Measurements from ENCODE around the gene NAT8L. TPM values are rescaled to one million over a fixed set of nuclear protein-coding genes. Genes with fewer than 3 reads are reported as not detected.

The NAT8L gene
- total and polyA plus RNA-seq, 2 of the 13 experiments (the other 11 are each of a cell fraction or from before 2014, with no cell fraction given) = 2.2 to 3.3 TPM

GRCh38 chr4:2096073-2096609 is 37.0 kb downstream of the NAT8L start:
- no peaks in the 10 kb centered on the region for H3K79me2 ChIP-seq (ENCODE audit: insufficient read depth, low read length)
- FAIRE-seq (no peak), DNase-seq (ENCODE audit: low spot score) (no peak), ATAC-seq (no peak)
- no peaks in the 10 kb centered on the region for H3K36me3 ChIP-seq (replicated peaks in 1 of 2; ENCODE audit: control insufficient read depth in 1 of 2, insufficient read depth in 2 of 2, low read length in 2 of 2)
- no peak overlapping the region for H3K27ac ChIP-seq (ENCODE audit: extremely low read length, insufficient read depth, low read length)
- intact Hi-C loops (cut with micrococcal nuclease; ENCODE audit: unreplicated experiment) (no loop called here), in situ Hi-C loops (cut with HindIII; ENCODE audit: extremely low pct_ligation_motif_present, low pct_unique_long_range_greater_than_20kb) (no loop called here)
- H3K4me2 ChIP-seq (ENCODE audit: low read depth, low read length) = no peak overlapping the region
- H2AFZ ChIP-seq (ENCODE audit: low read length) = no peak overlapping the region
- no peak overlapping the region for H3K4me3 ChIP-seq (replicated peaks in 1 of 3; ENCODE audit: insufficient read depth in 1 of 3, low read depth in 2 of 3, low read length in 3 of 3)
- no TSS peak for BruUV-seq (replicated peaks)
- no peak overlapping the region for H3K9ac ChIP-seq (ENCODE audit: insufficient read depth, low read depth, low read length)
- H4K20me1 ChIP-seq (ENCODE audit: insufficient read depth, low read length) = no peaks in the 10 kb centered on the region
- H3K9me3 ChIP-seq (ENCODE audit: low read length) = peaks cover 5% of the 10 kb centered on the region; the same call in 1 of the 2 replicates
- peaks cover 17% of the 10 kb centered on the region for H3K4me1 ChIP-seq (ENCODE audit: insufficient read depth, low read length)
- CTCF ChIA-PET (ENCODE audit: low intra/inter-chr PET ratio, low total read pairs) = no interaction called here
- POLR2A ChIA-PET = no interaction called here
- peaks cover 4 to 12% of the 10 kb centered on the region in 2 experiments; a peak in 2 of 5 replicates for H3K27me3 ChIP-seq (ENCODE audit: control insufficient read depth in 1 of 2, insufficient read depth in 2 of 2, low read length in 2 of 2)
- WGBS (ENCODE audit: low lambda C conversion rate) = 17% methylated on average over 5 of the region's 7 CpGs
- TF ChIP-seq ZNF703 (CRISPR knock-in tag; IDR thresholded peaks at IDR 0.05; ENCODE audit: borderline replicate concordance) = no peak
- no peak for TF ChIP-seq ZBTB39 (CRISPR knock-in tag; IDR thresholded peaks at IDR 0.05)
- no peak for TF ChIP-seq FOXP4 (CRISPR knock-in tag; IDR thresholded peaks at IDR 0.05)
- no peak for TF ChIP-seq NFAT5 (CRISPR knock-in tag; IDR thresholded peaks at IDR 0.05)
- TF ChIP-seq JDP2 (CRISPR knock-in tag; IDR thresholded peaks at IDR 0.05; ENCODE audit: borderline replicate concordance) = no peak
- no peak for TF ChIP-seq ZNF766 (CRISPR knock-in tag; IDR thresholded peaks at IDR 0.05; ENCODE audit: borderline replicate concordance)
- no peak for TF ChIP-seq ATAD3A (CRISPR knock-in tag; IDR thresholded peaks at IDR 0.05)
- no peak for TF ChIP-seq KDM6A (CRISPR knock-in tag; IDR thresholded peaks at IDR 0.05; ENCODE audit: low read depth)
- no peak for TF ChIP-seq HOXD1 (CRISPR knock-in tag; IDR thresholded peaks at IDR 0.05)
- TF ChIP-seq PITX1 (CRISPR knock-in tag; IDR thresholded peaks at IDR 0.05) = no peak
- no peak for TF ChIP-seq ZNF121 (CRISPR knock-in tag; IDR thresholded peaks at IDR 0.05)
- no peak for TF ChIP-seq ZHX1 (CRISPR knock-in tag; IDR thresholded peaks at IDR 0.05; ENCODE audit: low read depth)
- TF ChIP-seq ZNF24 (IDR thresholded peaks at IDR 0.05) = no peak
